Dedifferentiated amniotic fluid mesenchymal stem cell (primary cell): ENCODE data around the gene ZBED4.
A peak's percentile ranks its signal among the peaks of the same experiment; 100 is the strongest.
"Not testable (repeated sequence)": the region's sequence is repeated elsewhere in the genome, so short reads cannot be mapped to it uniquely, and the experiment has no call there.

Experiments used
- DNase-seq: peaks from one replicate; pipeline ENCODE4 v3.0.0-alpha.2; 2016; ENCODE audit errors: extremely low spot score

The ZBED4 gene, protein sequence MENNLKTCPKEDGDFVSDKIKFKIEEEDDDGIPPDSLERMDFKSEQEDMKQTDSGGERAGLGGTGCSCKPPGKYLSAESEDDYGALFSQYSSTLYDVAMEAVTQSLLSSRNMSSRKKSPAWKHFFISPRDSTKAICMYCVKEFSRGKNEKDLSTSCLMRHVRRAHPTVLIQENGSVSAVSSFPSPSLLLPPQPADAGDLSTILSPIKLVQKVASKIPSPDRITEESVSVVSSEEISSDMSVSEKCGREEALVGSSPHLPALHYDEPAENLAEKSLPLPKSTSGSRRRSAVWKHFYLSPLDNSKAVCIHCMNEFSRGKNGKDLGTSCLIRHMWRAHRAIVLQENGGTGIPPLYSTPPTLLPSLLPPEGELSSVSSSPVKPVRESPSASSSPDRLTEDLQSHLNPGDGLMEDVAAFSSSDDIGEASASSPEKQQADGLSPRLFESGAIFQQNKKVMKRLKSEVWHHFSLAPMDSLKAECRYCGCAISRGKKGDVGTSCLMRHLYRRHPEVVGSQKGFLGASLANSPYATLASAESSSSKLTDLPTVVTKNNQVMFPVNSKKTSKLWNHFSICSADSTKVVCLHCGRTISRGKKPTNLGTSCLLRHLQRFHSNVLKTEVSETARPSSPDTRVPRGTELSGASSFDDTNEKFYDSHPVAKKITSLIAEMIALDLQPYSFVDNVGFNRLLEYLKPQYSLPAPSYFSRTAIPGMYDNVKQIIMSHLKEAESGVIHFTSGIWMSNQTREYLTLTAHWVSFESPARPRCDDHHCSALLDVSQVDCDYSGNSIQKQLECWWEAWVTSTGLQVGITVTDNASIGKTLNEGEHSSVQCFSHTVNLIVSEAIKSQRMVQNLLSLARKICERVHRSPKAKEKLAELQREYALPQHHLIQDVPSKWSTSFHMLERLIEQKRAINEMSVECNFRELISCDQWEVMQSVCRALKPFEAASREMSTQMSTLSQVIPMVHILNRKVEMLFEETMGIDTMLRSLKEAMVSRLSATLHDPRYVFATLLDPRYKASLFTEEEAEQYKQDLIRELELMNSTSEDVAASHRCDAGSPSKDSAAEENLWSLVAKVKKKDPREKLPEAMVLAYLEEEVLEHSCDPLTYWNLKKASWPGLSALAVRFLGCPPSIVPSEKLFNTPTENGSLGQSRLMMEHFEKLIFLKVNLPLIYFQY

DNA sequence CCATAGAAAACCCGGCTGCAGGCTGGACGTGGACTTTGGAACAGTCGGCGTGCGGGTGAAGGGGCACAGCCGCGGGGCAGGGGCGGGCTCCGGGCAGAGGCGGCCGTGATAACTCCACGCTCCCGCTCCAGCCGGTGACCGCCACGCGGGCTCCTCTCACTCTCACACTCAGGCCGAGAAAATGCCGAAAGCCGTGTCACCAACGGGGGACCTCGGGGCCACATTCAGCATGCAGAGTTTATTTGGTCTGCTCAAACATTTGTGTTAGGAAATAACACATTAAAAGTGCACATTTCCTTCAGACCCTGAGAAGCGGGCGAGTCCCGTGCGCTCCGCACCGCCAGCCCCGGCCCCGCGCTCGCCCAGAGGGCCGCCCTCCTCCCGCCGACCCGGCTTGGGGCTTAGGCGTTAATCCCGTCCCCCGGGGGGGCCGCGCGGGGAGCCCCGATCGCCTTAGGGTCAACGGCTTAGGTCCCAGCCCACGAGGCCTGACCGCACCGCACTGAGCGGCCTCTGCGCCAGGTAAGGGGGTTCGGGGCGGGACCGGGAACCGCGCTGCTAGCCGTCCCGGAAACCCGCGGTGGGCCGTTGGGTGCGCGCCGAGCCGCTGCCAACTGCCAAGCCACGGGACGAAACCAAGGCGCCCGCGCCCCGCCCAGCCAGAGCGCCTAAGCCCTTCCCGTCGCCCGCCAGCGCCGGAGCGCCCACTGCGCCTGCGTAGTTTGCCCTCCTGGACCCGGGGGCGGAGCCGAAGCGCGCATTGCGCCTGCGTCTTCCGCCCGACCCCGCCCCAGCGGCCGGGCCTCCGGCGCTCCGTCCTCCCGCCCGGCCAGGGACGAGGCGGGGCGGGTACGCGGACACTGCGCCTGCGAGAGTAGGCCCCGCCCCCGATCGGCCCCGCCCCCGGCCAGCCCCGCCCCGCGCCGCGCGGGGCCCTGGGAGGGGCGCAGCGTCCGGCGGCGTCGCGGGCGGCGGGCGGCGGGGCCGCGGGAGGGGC lies at the start of gene ZBED4:
TSS of gene ZBED4 (plus strand) at position 947 of the 997 bp plus-strand sequence. CDS start 29,819 bp downstream, outside the sequence.
- peak; percentile 93 for DNase-seq

DNA sequence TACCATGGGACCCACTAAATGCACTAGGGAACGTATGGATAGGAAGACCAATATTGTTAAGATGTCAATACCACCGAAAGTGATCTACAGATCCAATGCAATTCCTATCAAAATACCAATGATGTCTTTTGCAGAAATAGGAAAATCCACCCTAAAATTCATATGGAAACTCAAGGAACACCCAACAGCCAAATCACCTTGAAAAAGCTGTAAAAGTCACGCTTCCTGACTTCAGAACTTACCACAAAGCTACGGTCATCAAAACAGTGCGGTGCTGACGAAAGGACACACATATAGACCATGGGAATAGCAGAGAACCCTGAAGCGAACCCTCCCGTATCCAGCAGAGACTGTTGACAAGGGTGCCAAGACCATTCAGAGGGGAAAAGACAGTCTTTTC lies 46.5 kb upstream of the ZBED4 start:
- DNase-seq: no peak

- no peak for DNase-seq
Observed at GRCh38 chr22:49807780-49808708, 45.6 kb upstream of the ZBED4 start.

GRCh38 chr22:49810363-49811019 lies 43.2 kb upstream of the ZBED4 start:
- DNase-seq: no peak

- no peak for DNase-seq
Observed at GRCh38 chr22:49811020-49811791, 42.4 kb upstream of the ZBED4 start.

DNA sequence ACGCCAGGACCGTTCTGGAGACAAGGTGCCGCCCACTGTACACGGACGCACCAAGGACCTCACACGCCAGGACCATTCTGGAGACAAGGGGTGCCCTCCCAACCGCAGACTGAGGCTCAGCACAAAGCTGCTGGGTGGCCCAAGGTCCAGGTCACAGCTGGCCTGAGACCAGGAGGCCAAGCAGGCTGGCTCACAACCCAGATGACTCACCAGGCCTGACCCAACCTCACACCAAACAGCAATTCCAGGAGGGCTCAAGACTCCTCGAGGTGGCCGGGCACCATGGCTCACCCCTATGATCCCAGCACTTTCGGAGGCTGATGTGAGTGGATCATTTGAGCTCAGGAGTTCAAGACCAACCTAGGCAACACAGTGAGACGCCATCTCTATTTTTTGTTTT lies 40.8 kb upstream of the ZBED4 start:
- DNase-seq: no peak

GRCh38 chr22:49814164-49814686 lies 39.4 kb upstream of the ZBED4 start:
- DNase-seq: no peak

DNA sequence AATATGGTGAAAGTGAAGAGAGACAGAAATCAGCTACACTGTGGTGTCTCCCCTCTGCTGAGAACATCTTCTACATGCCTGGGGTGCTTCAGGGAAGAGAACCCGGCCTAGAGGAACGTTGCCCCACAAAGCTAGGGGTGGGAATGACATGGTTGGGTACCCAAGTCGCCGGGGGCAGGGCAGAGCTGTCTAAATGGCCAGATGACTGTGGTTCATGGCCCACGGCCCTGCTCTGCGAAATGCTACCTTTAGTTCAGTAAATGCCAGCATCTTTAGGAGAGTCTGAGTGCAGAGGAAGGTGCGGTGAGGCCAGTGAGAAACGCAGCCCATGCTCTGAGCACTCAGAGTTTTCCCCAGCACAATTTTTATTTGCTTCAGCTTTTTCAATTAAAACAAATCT lies 38.8 kb upstream of the ZBED4 start:
- no peak for DNase-seq

GRCh38 chr22:49815641-49816091 lies 38.0 kb upstream of the ZBED4 start:
- DNase-seq: no peak

- DNase-seq: no peak
Observed at GRCh38 chr22:49817359-49817758, 36.3 kb upstream of the ZBED4 start.

- no peak for DNase-seq
Observed at GRCh38 chr22:49820984-49821383, 32.7 kb upstream of the ZBED4 start.

GRCh38 chr22:49821741-49822140 lies 31.9 kb upstream of the ZBED4 start:
- not testable (repeated sequence) for DNase-seq

DNA sequence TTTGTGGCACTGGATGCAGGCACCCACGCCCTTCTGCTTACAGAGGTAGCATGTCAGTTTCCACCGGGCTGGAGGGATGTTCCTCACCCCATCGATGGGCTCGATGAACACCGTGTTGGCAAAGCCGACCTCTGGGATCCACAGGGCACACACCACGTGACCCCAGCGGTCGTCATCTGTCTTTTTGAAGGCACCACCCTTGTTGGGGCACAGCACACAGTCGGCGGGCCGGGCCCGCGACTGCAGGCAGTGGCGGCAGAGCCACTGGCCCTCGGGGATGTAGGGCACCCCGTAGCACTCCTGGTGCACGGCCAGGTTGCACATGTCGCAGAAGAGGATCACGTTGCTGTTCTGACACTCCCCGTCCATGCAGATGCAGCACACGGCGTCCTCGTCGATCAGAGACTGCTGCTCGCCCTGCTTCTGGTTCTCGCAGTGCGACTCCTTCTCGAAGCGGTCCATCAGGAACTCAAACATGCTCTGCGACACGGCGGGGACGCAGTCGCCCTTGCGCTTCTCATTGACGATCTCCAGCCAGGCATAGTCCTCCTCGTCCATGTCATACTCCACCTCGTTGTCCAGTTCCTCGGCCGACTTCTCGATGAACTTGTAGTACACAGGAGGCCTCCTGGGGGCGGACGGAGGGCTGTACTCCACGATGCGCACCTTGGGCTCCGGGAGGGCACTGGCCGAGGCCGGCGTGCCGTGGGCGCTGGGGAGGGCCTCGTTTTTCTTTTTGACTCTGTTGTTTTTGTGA lies 30.2 kb upstream of the ZBED4 start:
- DNase-seq: no peak

DNA sequence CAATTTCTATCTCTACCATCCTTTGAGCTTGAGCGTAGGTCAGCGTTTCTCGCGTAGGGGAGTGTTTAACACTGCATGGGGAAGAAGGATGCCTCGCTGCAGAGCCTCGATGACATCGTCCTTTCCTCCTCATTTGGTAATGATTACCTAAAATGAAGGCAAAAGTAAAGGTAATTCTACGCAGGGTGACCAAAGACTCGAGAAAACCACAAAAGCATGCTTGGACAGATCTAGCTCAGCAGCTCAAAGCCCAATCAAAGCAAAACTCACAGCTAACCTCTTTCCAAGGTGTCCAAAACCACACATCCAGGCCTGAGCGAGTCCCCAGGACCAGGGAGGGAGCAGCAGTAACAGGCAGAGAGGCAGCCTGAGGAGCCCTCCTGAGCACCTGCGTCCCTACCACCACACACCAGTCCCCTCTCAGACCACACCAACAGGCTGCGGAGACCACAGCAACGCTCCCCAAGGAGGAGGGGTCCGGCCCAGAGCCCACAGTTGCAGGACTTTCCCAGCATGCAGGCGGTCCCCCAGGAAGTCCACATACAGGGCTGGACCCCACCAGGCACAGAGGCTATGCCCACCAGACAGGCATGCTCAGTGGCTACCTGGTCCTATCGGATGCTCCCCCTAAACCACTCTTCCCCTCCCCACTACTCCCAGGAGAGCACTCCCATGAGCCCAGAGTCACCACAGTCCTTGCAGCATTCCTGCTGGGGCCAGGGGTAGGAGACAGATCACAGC lies 29.3 kb upstream of the ZBED4 start:
- no peak for DNase-seq

DNA sequence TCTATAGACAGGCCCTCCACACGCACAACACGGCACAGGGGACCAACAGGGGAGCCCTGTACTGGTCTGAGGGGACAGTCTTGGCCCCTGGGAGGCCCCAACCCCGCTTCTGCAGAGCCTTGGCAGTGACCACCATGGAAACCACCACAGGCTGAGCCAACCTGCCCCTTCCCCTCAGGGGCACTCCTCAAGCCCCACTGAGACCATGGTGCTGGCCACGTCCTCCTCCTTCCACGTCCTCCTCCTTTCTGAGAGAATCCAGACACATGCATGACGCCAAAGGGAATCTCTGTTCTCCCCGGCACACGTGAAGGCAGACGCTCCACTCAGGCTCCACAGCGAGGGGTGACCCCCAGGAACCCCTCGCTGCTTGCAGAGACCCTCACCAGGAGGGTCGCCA lies 28.7 kb upstream of the ZBED4 start:
- DNase-seq: no peak

DNA sequence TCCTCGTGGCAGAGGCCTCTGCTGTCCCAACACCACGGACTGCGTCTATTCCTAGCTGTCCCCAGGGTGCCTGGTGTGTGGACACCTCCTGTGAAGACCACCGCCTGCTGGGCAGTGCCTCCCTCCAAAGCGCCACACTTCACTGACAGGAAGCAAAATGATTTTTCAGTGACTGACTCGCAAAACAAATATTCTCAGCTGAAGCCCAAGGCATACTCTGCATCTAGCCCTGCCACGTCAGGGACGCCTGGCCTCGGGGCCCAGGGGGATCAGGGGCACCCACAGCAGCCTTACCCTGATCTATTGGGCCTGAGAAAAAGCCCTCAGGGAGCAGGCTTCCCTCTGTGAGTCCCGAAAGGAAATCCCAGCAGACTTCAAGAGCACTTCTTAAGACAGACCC lies 28.2 kb upstream of the ZBED4 start:
- no peak for DNase-seq
